Measurements from ENCODE around the gene CTSE.
A peak's percentile ranks its signal among the peaks of the same experiment; 100 is the strongest.
"Not testable (repeated sequence)": the region's sequence is repeated elsewhere in the genome, so short reads cannot be mapped to it uniquely, and the experiment has no call there.

The CTSE gene

DNA sequence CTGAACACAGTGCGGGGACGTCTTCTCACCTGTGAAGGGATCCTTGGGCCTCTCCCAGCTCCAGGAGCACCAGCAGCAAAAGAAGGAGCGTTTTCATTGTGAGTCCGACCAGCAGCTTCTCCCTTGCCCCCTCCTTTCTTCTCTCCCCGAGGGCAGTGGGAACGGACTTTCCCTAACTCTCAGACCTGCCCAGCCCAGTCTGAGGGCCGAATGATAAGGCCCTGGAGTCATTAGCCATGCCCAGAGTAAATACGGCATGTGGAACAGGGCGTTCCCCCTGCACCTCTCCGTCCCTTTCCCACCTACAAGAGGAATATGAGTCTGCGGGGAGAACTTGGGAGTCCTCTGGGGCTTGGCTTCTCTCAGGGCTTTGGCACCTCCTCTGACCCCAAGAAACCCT, at the start of gene CTSE:
Gene CTSE, minus strand, starts transcription at position 201 of the 400 bp plus-strand sequence. Its CDS starts 104 bp downstream, at position 97.
- DNase-seq: no peak

DNA sequence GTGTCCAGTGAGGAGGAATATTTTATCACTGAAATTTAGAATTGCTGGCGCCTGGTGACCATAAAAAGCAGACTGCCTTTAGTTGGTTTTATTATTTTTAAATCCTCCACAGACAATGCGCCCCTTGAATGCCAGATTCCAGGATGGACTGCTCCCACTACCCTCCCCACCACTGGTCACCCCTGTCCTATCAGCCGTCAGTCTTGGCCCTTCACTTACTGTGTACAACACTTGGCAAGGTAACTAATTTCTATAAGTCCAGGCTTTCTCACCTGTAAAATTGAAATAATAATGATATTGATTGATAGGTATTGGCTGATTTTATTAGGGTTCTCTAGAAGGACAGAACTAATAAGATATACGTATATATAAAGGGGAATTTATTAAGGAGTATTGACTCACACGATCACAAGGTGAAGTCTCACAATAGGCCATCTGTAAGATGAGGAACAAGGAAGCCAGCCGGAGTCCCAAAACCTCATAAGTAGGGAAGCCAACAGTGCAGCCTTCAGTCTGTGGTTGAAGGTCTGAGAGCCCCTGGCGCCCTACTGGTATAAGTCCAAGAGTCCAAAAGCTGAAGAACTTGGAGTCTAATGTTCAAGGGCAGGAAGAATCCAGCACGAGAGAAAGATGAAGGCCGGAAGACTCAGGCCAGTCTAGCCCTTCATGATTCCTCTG, 47.1 kb upstream of the CTSE start:
- no peak for DNase-seq

DNA sequence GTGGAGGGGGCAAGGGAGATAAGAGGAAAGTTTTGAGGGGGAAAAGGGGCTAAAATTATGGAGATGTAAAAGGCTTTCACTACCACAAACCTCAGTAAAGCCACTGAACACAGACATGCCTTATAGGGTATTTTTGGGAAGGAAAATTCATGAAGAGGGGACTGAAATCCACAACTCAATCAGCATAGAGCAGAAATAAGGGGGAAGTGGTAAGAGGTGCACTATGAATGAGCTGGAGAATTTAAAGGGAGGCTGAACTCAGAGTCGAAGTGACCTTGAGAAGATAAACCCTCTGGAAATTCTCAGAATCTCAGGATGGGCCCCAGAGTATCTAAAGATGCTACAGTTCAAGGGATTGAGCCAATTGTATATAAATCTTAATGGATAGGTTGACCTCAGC, 44.6 kb upstream of the CTSE start:
- no peak for DNase-seq

- no peak for DNase-seq
Observed at GRCh38 chr1:206067486-206068227, 44.0 kb upstream of the CTSE start.

GRCh38 chr1:206066479-206067171, 42.9 kb upstream of the CTSE start:
- DNase-seq: no peak

DNA sequence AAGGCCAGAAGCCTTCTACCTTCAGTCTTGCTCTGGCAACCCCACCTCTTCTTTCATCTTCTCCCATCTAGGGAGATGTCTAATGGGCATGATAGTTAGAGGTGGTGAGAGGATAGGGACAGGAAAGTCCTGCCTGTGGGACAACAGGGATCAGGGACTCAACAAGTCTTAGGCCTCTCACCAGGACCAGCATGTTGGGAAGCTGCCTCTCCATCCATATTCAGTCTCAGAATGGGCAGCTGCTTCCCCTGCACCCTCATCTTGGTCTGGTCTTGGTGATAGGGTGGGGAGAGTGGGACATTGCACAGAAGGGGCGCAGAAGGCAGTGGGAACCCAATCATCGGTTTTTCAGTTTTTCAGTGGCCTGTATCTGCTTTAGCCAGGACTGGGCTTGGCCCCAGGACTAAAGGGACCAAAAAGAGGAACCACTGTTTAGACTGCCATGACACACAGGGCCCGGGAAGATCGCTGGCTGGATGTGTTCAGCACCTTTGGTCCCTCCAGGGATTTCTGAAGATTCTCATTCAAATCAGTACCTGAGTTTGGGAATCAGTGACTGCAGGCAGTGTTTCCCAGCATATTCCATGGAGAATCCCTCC, 42.0 kb upstream of the CTSE start:
- no peak for DNase-seq

DNA sequence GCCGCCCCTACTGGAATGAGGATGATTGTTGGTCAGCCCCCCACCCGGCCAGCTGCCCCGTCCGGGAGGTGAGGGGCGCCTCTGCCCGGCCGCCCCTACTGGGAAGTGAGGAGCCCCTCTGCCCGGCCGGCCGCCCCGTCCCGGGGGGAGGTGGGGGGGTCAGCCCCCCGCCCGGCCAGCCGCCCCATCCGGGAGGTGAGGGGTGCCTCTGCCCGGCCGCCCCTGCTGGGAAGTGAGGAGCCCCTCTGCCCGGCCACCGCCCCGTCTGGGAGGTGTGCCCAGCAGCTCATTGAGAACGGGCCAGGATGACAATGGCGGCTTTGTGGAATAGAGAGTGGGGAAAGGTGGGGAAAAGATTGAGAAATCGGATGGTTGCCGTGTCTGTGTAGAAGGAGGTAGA, 40.8 kb upstream of the CTSE start:
- DNase-seq: not testable (repeated sequence)

GRCh38 chr1:206064001-206064400, 40.3 kb upstream of the CTSE start:
- not testable (repeated sequence) for DNase-seq

- no peak for DNase-seq
Observed at GRCh38 chr1:206062464-206062863, 38.8 kb upstream of the CTSE start.

- no peak for DNase-seq
Observed at GRCh38 chr1:206060844-206061243, 37.1 kb upstream of the CTSE start.

- no peak for DNase-seq
Observed at GRCh38 chr1:206059355-206059915, 35.7 kb upstream of the CTSE start.

GRCh38 chr1:206058927-206059292, 35.2 kb upstream of the CTSE start:
- no peak for DNase-seq

GRCh38 chr1:206058289-206058926, 34.7 kb upstream of the CTSE start:
- DNase-seq: not testable (repeated sequence)

DNA sequence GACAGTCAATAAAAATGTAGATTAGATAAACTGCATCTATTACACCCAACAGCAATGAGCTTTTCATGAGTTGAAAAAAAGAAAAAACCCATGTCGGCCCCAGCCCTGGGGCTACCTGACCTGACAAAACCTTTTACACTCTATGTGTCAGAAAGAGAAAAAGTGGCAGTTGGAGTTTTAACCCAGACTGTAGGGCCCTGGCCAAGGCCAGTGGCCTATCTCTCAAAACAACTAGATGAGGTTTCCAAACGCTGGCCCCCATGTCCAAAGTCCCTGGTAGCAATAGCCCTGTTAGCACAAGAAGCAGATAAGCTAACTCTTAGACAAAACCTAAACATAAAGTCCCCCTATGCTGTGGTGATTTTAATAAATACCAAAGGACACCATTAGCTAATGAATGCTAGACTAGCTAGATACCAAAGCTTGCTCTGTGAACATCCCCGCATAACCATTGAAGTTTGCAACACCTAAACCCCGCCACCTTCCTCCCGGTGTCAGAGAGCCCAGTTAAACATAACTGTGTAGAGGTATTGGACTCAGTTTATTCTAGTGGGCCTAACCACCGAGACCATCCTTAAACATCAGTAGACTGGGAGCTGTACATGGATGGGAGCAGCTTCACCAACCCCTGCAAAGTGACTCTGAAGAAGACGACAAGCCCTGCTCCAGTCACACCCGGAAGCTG, 32.1 kb upstream of the CTSE start:
- not testable (repeated sequence) for DNase-seq

GRCh38 chr1:206055069-206055625, 31.5 kb upstream of the CTSE start:
- not testable (repeated sequence) for DNase-seq

GRCh38 chr1:206053616-206054015, 29.9 kb upstream of the CTSE start:
- DNase-seq: not testable (repeated sequence)

DNA sequence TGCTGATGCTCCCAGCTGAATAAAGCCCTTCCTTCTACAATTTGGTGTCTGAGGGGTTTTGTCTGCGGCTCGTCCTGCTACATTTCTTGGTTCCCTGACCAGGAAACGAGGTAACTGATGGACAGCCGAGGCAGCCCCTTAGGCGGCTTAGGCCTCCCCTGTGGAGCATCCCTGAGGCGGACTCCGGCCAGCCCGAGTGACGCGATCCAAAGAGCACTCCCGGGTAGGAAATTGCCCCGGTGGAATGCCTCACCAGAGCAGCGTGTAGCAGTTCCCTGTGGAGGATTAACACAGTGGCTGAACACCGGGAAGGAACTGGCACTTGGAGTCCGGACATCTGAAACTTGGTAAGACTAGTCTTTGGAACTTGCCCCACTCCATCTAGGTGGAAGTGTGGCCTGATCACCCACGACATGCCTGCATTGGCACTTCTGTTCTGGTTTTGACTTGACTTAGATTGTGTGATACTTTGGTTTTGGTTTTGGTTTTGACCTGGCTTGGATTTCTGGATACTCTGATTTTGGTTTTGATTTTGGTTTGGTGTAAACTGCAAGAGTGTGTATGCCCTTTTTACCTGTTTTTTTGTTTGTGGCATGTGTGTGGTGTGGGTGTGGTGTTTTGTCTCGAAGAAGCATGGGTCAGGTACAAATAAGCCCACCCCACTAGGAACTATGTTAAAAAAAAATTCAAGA, 29.4 kb upstream of the CTSE start, which contains the start of gene RHEX:
Gene RHEX, plus strand, starts transcription at position 255 of the 692 bp plus-strand sequence. CDS start 44,656 bp downstream, outside the sequence.
- peak; percentile 42 for DNase-seq

- DNase-seq: not testable (repeated sequence)
Observed at GRCh38 chr1:206052231-206052865, 28.7 kb upstream of the CTSE start.

GRCh38 chr1:206050655-206051235, 27.1 kb upstream of the CTSE start:
- DNase-seq: peak; percentile 45
